GM19238 (cell line): Measurements from ENCODE around the gene SP140.
"Not testable (repeated sequence)": the region's sequence is repeated elsewhere in the genome, so short reads cannot be mapped to it uniquely, and the experiment has no call there.

Source experiments
- DNase-seq: peaks from one replicate; pipeline ENCODE4 v3.0.0; 2011; ENCODE audit warnings: low spot score; ENCODE audit not compliant: insufficient read length

Gene SP140

GRCh38 chr2:230224458-230224857, 1.1 kb upstream of the SP140 start:
- DNase-seq = no peak

- no peak for DNase-seq
Observed at GRCh38 chr2:230226051-230226551, 565 bp downstream of the SP140 start.

- no peak for DNase-seq
Observed at GRCh38 chr2:230227216-230227615, 1.7 kb downstream of the SP140 start.

- no peak for DNase-seq
Observed at GRCh38 chr2:230230087-230230486, 4.6 kb downstream of the SP140 start.

- DNase-seq = no peak
Observed at GRCh38 chr2:230230496-230231200, 5.1 kb downstream of the SP140 start.

- DNase-seq = no peak
Observed at GRCh38 chr2:230231251-230231650, 5.7 kb downstream of the SP140 start.

GRCh38 chr2:230234122-230234722, 8.7 kb downstream of the SP140 start:
- no peak for DNase-seq

- DNase-seq = no peak
Observed at GRCh38 chr2:230234845-230235244, 9.3 kb downstream of the SP140 start.

GRCh38 chr2:230244211-230244610, 18.7 kb downstream of the SP140 start:
- no peak for DNase-seq

- DNase-seq = no peak
Observed at GRCh38 chr2:230246206-230246605, 20.7 kb downstream of the SP140 start.

- no peak for DNase-seq
Observed at GRCh38 chr2:230250231-230250630, 24.7 kb downstream of the SP140 start.

GRCh38 chr2:230254152-230254881, 28.8 kb downstream of the SP140 start:
- no peak for DNase-seq

GRCh38 chr2:230256733-230257332, 31.3 kb downstream of the SP140 start:
- DNase-seq = no peak

- DNase-seq = no peak
Observed at GRCh38 chr2:230258483-230258882, 32.9 kb downstream of the SP140 start.

- DNase-seq = no peak
Observed at GRCh38 chr2:230262246-230262645, 36.7 kb downstream of the SP140 start.

- DNase-seq = not testable (repeated sequence)
Observed at GRCh38 chr2:230264945-230265344, 39.4 kb downstream of the SP140 start.

GRCh38 chr2:230266638-230267037, 41.1 kb downstream of the SP140 start:
- DNase-seq = no peak

GRCh38 chr2:230267059-230267458, 41.5 kb downstream of the SP140 start:
- DNase-seq = no peak

- DNase-seq = no peak
Observed at GRCh38 chr2:230267556-230267955, 42.0 kb downstream of the SP140 start.

GRCh38 chr2:230268606-230269243, 43.2 kb downstream of the SP140 start:
- no peak for DNase-seq

GRCh38 chr2:230269715-230270114, 44.2 kb downstream of the SP140 start:
- no peak for DNase-seq
